Fibroblast of lung (primary cell): ENCODE results near the gene URB1. TPM values are rescaled to one million over a fixed set of nuclear protein-coding genes. Genes with fewer than 3 reads are reported as not detected.

ENCODE experiments used
- DNase-seq, 2 donors: peaks; one replicate each; pipeline versions ENCODE4 v3.0.0 to v3.0.0-alpha.2; 2010; ENCODE audit warnings: low read depth in 2 of 2
- H2AFZ ChIP-seq: 2 replicates; pipeline ENCODE4 v1.5.1; 2012; ENCODE audit warnings: low read length, control low read depth, inconsistent platforms
- H3K27ac ChIP-seq: 2 replicates; pipeline ENCODE4 v1.5.1; 2011; ENCODE audit warnings: low read length, control low read depth; ENCODE audit not compliant: insufficient read depth
- H3K27me3 ChIP-seq: 2 replicates; pipeline ENCODE4 v1.5.1; 2011; ENCODE audit warnings: mild to moderate bottlenecking, low read length; ENCODE audit not compliant: control insufficient read depth, insufficient read depth
- H3K36me3 ChIP-seq: 2 replicates; pipeline ENCODE4 v1.5.1; 2011; ENCODE audit warnings: low read length; ENCODE audit not compliant: control insufficient read depth, insufficient read depth
- H3K4me1 ChIP-seq: 2 replicates; pipeline ENCODE4 v1.5.1; 2011; ENCODE audit warnings: low read length; ENCODE audit not compliant: control insufficient read depth, insufficient read depth; ENCODE audit errors: extremely low read depth
- H3K4me2 ChIP-seq: 2 replicates; pipeline ENCODE4 v1.5.1; 2011; ENCODE audit warnings: low read length, control low read depth; ENCODE audit not compliant: insufficient read depth; ENCODE audit errors: extremely low read depth
- H3K4me3 ChIP-seq, 4 experiments: fragments of 200-600 bp in 1 of 4; sonication (generic) in 1 of 4; replicated peaks in 1 of 4; 2 replicates each; pipeline ENCODE4 v1.5.1; 2011 to 2016; ENCODE audit warnings: low read length in 4 of 4, low read depth in 3 of 4, mild to moderate bottlenecking in 3 of 4, control low read depth in 2 of 4, inconsistent platforms in 1 of 4, mixed read lengths in 1 of 4; ENCODE audit not compliant: insufficient read depth in 1 of 4; ENCODE audit errors: control extremely low read depth in 1 of 4
- H3K79me2 ChIP-seq: 2 replicates; pipeline ENCODE4 v1.5.1; 2012; ENCODE audit warnings: mild to moderate bottlenecking, low read length, inconsistent platforms; ENCODE audit not compliant: control insufficient read depth, insufficient read depth
- H3K9ac ChIP-seq: 2 replicates; pipeline ENCODE4 v1.5.1; 2011; ENCODE audit warnings: mild to moderate bottlenecking, low read length, control low read depth; ENCODE audit not compliant: insufficient read depth
- H3K9me3 ChIP-seq: 2 replicates; pipeline ENCODE4 v1.5.1; 2012; ENCODE audit warnings: low read depth, low read length; ENCODE audit not compliant: control insufficient read depth, insufficient read depth
- H4K20me1 ChIP-seq: 2 replicates; pipeline ENCODE4 v1.5.1; 2011; ENCODE audit warnings: low read length; ENCODE audit not compliant: control insufficient read depth, insufficient read depth; ENCODE audit errors: extremely low read depth
- EZH2 ChIP-seq: IDR thresholded peaks from 2 replicates; pipeline ENCODE4 v1.5.1; 2012; ENCODE audit warnings: low read length, control low read depth, mild to moderate bottlenecking; ENCODE audit errors: missing control alignments
- polyA plus RNA-seq, 2 donors: library from polyadenylated mRNA; depleted of rRNA in 1 of 2; stranded (reverse) in 1 of 2; unstranded in 1 of 2; fragments of >200 nt; gene quantifications; 2 replicates each; pipeline ENCODE4 v1.2.1, GENCODE V29; 2011 to 2012; ENCODE audit warnings: missing spikeins in 1 of 2
- total RNA-seq: library from RNA; depleted of rRNA; stranded (reverse); fragments of >200 nt; gene quantifications from 2 replicates; pipeline ENCODE4 v1.2.1, GENCODE V29; 2014
- TF ChIP-seq, protein P1 (sequence below), 2 donors: IDR thresholded peaks in 1 of 2; conservative IDR thresholded peaks in 1 of 2; 1 replicate in 1 of 2; 2 replicates in 1 of 2; pipeline ENCODE4 v1.5.1; 2011 to 2012; ENCODE audit warnings: low read length in 2 of 2, control low read depth in 1 of 2, inconsistent platforms in 1 of 2, low read depth in 1 of 2, mild to moderate bottlenecking in 1 of 2

URB1 gene
- total and polyA plus RNA-seq, 2 donors (not counting 1 experiment from before 2014, with no cell fraction given) = 4.3 to 17.7 TPM

DNA sequence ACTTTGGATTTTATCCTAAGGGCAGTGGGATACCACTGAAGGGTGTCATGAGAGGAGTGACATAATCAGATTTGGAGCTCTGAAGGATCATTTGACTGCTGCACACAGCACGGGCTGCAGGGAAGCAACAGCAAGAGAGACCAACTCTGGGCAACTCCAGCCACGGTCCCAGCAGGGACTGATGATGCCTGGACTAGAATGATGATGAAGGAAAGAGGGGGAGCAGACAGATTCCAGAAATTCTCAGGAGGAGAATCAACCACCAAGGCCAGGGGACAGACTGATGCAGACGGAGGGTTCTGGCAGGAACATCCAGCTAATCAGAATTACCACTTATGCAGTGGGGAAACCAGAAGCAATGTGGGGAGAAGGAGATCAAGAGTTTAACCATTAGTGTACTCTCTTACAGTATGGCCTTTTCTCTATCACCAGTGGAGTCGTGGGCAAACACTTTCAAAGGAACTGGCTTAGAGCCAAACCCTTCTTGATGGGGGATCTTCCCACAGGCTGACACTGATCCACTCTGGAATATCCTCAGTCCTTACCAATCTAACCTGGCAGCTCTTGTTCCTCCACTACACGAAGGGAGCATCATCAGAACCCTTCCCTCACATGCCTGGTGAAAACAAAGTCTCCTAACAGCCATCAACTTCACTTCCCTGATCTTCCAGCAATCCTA lies 3.3 kb downstream of the URB1 start:
- DNase-seq = peak in 1 of 2 donors; percentile 83
- Histone ChIP-seq H2AFZ (no peak overlapping the region), H4K20me1 (no peaks in the 10 kb centered on the region), H3K9me3 (no peaks in the 10 kb centered on the region), H3K36me3 (peaks cover 7% of the 10 kb centered on the region), H3K4me3 (no peak overlapping the region), H3K4me2 (no peak overlapping the region), H3K4me1 (peaks cover 5% of the 10 kb centered on the region), H3K79me2 (peaks cover 66% of the 10 kb centered on the region), H3K27me3 (no peaks in the 10 kb centered on the region), H3K27ac (no peak overlapping the region), H3K9ac (no peak overlapping the region)
- TF ChIP-seq EZH2 = no peak
- TF ChIP-seq, protein P1, sequence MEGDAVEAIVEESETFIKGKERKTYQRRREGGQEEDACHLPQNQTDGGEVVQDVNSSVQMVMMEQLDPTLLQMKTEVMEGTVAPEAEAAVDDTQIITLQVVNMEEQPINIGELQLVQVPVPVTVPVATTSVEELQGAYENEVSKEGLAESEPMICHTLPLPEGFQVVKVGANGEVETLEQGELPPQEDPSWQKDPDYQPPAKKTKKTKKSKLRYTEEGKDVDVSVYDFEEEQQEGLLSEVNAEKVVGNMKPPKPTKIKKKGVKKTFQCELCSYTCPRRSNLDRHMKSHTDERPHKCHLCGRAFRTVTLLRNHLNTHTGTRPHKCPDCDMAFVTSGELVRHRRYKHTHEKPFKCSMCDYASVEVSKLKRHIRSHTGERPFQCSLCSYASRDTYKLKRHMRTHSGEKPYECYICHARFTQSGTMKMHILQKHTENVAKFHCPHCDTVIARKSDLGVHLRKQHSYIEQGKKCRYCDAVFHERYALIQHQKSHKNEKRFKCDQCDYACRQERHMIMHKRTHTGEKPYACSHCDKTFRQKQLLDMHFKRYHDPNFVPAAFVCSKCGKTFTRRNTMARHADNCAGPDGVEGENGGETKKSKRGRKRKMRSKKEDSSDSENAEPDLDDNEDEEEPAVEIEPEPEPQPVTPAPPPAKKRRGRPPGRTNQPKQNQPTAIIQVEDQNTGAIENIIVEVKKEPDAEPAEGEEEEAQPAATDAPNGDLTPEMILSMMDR (conservative IDR thresholded peaks at IDR 0.05 in 1 of 2, IDR thresholded peaks at IDR 0.05 in 1 of 2; ENCODE audit: low read depth in 1 of 2, low read length in 2 of 2) = no peak

DNA sequence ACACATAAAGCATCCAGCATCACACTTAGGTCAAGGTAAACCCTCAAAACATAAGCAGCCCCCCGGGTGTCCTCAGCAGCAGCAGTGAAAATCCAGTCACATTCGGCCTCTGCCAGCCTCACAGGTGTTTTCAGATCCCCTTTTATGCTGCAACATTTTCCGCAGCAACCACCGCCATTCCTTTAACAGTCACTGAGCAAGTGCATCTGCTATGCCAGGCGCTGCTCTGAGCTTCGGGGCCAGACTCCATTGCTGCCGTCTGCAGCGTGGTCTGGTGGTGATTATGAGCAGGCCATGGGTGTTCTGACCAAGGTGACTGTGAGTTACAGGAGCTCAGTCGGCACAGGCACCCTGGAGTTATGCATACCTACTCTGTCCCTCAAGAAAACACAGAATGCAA lies 4.5 kb downstream of the URB1 start:
- H3K9ac ChIP-seq = no peak overlapping the region
- no peak overlapping the region for H3K4me3 ChIP-seq
- no peak overlapping the region for H3K27ac ChIP-seq
- no peak for TF ChIP-seq EZH2
- TF ChIP-seq, protein P1 (conservative IDR thresholded peaks at IDR 0.05 in 1 of 2, IDR thresholded peaks at IDR 0.05 in 1 of 2; ENCODE audit: low read depth in 1 of 2, low read length in 2 of 2) = no peak
- DNase-seq = no peak
- H3K79me2 ChIP-seq = peaks cover 69% of the 10 kb centered on the region
- H3K36me3 ChIP-seq = peaks cover 13% of the 10 kb centered on the region
- H2AFZ ChIP-seq = no peak overlapping the region
- peaks cover 2% of the 10 kb centered on the region for H3K4me1 ChIP-seq
- no peaks in the 10 kb centered on the region for H4K20me1 ChIP-seq
- no peaks in the 10 kb centered on the region for H3K9me3 ChIP-seq
- no peaks in the 10 kb centered on the region for H3K27me3 ChIP-seq
- no peak overlapping the region for H3K4me2 ChIP-seq

DNA sequence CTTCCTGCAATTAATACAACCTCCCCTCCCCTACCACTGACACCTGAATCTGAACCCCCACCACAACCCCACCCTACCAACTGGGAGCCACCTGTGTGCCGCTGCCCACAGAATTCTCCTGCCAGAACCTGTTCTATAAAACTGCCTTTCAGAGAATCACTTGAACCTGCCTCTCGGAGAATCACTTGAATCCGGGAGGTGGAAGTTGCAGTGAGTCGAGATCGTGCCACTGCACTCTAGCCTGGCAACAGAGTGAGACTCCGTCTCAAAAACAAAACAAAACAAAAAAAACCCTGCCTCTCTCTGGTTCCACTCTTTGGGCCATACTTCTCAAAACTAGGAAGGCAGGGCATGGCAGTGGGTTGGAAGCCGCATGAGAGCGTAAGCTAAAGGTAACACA lies 5.7 kb downstream of the URB1 start:
- no peak for DNase-seq
- Histone ChIP-seq H3K79me2 (peaks cover 64% of the 10 kb centered on the region), H3K27ac (no peak overlapping the region), H3K36me3 (peaks cover 17% of the 10 kb centered on the region), H3K9me3 (no peaks in the 10 kb centered on the region), H3K4me3 (no peak overlapping the region), H2AFZ (no peak overlapping the region), H3K9ac (no peak overlapping the region), H3K4me2 (no peak overlapping the region), H4K20me1 (no peaks in the 10 kb centered on the region), H3K4me1 (peaks cover 2% of the 10 kb centered on the region), H3K27me3 (no peaks in the 10 kb centered on the region)
- TF ChIP-seq EZH2 = no peak
- TF ChIP-seq, protein P1 (conservative IDR thresholded peaks at IDR 0.05 in 1 of 2, IDR thresholded peaks at IDR 0.05 in 1 of 2; ENCODE audit: low read depth in 1 of 2, low read length in 2 of 2) = no peak
